ENCODE measurements around the gene FAM83G.
"Not testable (repeated sequence)": the region's sequence is repeated elsewhere in the genome, so short reads cannot be mapped to it uniquely, and the experiment has no call there.

FAM83G gene

DNA sequence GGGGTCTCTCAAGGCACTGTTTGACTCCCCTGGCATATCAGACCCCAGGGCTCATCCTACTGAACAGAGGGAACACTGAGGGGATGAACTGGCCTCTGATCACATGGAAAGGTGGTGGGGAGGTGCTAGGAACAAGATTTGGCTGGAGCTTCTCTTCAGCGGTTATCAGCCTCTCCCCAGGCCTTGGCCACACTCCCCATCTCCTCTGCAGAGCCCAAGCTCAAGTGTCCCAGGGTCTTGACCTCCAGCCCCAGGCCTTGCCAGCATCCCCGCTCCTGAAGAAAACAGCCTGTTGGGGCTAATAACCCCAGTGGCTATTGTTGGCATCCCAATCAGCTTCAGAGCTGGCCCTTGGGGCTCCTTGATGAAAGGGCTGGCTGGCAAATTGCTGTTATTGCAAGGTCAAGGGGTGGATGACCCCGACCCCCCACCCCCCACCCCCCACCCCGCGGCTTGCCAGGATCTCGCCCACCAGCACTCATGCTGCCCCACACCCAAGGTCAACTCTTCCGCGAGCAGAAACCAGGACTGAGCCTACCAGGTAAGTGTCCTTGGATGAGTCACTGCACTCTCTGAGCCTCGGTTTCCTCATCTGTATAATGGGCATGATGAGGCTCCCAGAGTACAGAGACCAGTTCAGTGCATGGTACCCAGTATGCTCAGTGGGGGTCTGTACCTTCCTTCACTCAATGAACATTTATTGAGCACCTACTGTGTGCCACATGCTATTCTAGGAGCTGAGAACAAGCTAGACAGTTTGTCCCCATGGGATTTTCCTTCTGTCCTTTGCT lies 18.8 kb upstream of the FAM83G start:
- DNase-seq: no peak

DNA sequence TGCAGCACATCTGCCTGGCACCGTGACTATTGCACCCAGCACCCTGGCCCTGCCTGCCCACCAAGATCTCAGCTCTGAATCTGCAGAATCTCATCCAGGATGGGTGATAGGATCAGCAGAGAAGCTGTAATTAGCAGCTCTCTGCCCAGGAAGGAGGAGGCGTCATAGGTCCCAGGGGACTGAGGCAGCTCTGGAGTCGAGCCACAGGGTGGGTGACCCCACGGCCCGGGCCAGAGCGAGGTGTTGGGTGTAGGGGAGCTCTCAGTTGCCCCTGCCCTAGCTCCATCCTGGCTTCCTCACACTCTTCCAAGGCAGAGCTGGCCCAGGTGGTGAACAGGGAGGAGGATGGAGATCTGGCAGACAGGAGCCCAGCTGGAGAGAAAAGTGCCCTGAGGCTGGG lies 18.2 kb upstream of the FAM83G start:
- no peak for DNase-seq

DNA sequence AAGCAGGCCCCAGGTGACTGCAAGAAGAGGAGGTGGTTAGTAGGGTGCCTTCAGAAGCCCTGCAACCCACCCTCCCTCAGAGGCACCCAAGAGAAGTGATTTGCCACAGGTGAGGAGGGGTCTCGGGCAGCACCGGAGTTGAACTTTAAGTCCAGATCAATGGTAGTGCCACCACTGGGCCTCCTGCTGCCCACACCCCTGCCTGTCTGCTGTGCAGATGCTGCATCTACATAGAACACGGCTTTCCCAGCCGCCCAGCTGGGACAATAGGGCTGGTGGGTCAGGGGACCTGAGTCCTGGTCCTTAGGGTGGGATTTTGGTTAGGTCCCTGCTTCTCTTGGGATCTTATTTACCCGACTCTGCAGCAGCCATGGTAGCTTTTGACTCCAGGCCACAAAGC lies 17.6 kb upstream of the FAM83G start:
- no peak for DNase-seq

DNA sequence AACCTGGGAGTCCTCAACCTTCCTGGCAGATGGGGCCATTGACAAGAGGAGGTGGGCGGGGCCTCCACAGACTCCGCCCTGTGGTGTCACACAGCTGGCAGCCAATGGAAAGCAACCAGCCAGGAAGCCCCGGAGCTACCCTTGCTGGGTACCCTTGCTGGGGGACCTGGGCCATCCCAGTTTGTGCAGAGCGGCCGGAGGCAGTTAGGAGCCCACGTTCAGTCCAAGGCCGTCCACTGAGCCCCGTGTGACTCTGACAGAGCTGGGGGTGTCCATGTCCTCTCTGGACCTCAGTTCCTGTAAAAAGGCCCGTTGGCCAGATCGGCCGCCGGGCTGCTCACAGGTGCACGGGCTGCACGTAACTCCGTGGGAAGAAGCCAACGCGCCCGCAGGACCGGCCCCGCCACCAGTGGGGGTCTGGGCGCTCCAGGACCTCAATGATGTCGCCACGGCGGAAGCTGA lies 17.1 kb upstream of the FAM83G start:
- DNase-seq: no peak

DNA sequence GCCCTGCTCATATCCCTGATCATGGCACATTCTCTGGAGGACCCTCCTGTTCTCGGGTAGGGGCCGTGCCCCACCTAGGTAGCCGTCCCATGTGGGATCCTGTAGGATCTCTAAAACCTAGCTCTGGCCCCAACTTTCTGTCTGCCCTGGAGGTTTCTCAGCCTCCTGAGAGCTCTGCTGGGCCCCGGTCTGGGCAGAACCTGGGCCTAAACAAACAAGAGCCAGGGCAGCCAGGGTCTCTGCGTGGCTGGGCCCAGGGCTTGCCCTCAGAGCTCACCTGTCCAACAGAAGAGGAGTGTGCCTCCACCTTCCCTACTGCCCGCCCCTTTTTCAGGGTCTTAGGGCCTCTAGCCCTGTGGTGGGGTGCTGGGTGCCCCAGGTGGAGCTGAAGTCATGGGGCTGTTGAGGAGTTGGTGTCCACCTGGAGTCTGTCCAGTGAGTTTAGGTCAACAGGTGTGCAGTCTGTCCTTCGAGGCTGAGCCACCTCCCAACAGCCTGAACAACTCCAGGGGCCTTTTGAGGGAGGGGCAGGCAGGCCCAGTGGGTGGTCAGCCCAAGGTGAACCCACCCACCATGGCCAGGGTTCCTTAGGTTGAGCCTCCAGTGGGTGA lies 16.6 kb upstream of the FAM83G start:
- DNase-seq: not testable (repeated sequence)

DNA sequence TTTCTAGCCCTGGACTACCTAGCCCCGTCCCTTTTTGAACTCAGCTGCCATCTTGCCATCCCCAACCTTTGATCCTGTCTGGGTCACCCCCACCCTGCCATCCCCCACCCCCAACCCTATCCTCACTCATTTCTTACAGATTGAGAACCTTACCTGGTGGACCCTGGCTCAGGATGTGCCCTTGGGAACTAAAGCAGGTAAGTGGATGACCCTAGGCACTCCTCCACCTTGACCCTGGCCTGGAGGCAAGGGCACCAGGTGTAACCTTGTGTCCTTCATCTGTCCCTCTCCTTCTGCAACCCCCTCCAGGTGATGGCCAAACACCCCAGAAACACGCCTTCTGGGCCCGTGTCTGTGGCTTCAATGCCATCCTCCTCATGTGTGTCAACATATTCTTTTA lies 15.5 kb upstream of the FAM83G start:
- DNase-seq: no peak

DNA sequence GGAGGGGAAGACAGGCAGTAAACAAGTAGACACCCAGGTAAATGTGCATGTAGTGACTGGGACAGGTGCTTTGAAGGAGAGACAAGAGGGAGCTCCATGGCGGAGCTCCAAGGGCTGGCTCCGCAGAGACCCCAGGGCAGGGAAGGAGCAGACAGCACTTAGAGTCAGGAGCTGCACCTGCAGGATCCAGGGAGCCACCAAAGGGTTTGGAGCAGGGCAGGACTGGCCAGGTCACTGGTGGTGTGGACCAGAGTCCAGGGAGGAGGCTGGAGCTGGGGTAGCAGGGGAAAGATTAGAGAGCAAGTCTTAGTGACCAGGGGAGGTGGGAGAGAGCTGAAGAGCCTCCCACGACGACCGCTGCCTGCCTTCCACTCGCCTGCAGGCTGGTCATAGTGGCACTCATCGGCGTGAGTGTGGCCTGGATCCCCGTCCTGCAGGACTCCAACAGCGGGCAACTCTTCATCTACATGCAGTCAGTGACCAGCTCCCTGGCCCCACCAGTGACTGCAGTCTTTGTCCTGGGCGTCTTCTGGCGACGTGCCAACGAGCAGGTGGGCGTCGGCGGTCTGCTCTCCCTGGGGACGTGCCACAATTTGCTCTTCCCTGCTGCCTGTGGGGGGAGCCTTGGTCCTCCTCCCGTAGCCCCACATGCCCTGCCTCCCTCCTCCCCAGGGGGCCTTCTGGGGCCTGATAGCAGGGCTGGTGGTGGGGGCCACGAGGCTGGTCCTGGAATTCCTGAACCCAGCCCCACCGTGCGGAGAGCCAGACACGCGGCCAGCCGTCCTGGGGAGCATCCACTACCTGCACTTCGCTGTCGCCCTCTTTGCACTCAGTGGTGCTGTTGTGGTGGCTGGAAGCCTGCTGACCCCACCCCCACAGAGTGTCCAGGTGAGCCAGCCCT lies 14.7 kb upstream of the FAM83G start:
- DNase-seq: no peak

DNA sequence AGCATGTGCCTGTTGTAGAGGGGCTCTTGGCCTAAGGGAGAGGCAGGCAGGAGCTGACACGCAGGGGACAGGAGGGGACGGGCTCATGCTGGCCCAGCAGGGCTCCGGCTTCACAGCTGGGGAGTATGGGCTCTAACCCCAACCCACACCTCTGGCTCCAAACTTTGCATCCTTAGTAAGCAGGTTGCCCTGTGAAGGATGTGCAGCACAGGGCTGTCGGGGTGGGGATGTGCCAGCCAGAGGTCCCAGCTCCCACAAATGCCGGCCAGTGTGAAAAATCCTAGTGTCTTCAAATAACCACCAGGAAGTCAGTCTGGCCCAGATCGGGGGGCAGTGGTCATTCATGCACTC lies 14.0 kb upstream of the FAM83G start:
- no peak for DNase-seq

DNA sequence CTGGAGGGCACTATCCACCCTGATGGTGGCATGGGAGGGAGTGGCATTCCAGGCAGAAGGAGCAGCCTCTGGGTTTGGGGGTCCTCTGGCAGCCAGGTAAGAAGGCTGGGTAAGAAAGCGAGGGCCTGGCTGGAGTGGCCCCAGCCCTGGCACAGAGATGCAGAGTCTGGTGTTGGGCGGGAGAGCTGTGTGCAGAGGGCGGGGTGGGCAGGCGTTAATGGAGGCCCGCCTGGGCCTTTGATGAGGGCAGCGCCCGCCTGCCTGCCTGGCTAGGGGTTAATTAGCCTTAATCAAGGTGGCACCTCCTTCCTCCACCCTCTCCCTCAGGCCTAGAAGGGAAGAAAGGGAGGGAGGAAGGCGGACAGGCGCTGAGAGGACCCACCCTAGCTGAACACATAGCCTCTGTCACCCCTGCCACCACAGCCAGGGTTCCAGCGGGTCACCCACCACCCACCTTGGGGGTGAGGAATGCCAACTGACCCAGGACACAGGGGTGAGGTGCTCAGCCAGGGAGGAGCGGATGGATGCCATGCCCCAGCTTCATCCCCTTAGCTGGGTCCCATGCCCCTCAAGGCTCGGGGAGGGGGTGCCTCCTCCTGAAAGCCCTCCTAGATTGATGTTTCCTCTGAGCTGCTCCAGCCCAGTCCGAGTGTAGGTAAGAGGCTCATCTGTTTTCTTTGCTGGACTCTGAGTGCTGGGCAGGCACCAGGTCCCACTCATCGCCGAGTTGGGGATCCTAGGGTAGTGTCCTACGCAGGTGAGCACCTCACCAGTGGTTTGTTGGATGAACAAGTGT lies 13.4 kb upstream of the FAM83G start:
- no peak for DNase-seq

DNA sequence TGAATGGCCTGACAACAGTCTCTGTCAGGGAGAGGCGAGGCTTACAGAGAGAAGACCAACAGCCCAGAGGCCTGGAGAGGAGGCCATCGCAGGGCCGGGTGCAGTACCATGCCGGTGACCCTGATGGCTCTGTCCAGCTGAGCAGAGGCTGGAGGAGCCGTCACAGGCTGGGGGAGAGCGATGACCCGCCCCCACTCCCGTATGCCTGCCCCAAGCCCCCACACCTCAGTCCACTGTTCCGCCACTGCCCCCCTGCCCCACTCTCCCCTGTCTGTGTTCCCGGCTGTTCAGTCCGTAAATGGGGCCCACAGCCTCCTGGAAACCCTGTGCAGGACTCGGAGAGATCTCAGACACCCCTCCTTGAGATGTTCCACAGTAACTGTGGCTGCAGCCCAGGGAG lies 12.8 kb upstream of the FAM83G start:
- no peak for DNase-seq

DNA sequence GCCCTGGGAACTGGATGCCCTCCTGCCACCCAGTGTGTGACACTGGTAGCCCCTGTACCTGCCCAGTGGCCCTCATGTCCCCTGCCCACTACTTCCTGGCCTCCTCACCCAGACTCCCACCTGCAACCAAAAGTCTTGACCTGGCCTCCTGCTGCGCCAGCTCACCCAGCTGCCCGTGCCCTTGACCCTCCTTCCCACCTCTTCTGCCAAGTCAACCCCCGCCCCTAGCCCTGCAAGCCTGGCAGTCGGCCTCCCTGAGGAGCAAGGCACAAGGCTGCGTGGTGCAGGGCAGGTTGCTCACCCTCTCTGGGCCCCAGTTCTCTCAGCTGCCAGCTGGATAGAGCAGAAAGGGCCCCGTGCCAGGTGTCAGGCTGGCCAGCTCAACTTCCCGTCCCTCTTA lies 12.3 kb upstream of the FAM83G start:
- DNase-seq: no peak

DNA sequence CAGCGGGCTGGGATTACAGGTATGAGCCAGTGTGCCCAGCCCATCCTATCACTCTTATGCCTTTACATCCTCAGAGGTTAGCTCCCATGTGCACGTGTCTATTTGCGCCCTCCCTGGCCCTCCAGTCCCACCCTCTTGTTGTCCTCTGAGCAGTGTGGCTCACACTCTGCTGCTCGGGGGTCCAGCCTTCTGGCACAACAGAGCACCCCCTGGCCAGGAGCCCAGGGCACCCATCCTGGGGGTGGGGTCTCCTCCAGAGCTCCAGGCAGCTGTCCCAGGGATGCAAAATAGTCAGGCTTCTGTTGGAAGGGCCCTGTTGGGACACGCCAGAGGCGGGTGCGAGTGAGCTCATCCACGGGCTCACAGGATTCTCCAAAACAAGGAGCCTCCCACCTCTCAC lies 11.7 kb upstream of the FAM83G start:
- no peak for DNase-seq

DNA sequence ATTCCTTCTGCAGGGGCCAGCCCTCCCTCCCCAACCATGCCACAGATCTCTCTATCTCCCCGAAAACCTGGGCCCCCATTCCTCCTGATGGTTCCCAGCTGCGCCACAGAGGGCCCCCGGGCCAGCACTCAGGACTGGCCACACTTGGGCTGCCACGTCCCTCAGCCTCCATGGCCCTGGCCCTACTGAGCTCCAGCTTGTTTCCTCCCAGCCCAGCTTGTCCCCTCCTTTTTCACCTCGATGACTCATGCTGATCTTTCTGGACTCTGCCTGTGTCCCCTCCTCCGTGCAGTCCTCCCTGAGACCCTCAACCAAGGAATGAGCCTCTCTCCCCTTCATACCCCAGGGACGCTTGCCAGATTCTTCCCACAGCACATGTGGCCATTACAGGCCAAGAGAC lies 10.9 kb upstream of the FAM83G start:
- no peak for DNase-seq

DNA sequence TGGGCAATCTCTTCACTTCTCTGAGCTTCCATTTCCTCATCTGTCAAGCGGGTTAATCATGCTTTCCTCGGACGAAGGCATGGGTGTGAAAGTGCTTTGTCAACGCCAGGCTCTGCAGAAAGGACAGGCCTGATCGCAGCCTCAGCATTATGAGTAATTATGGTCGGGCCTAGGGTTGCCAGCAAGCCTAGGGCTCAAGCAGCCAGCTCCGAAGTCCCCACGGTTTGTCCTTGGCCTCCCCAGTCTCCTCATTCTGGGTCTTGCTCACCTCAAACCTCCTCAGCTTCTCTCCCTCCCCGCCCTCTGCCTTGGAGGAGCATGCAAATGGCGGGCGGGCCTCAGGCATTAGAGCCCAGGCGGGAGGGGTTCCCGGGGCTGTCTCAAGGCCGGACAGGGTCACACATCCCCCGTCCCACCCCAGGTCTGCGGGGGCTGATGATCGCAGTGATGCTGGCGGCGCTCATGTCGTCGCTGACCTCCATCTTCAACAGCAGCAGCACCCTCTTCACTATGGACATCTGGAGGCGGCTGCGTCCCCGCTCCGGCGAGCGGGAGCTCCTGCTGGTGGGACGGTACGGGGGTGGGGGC lies 10.2 kb upstream of the FAM83G start:
- no peak for DNase-seq

DNA sequence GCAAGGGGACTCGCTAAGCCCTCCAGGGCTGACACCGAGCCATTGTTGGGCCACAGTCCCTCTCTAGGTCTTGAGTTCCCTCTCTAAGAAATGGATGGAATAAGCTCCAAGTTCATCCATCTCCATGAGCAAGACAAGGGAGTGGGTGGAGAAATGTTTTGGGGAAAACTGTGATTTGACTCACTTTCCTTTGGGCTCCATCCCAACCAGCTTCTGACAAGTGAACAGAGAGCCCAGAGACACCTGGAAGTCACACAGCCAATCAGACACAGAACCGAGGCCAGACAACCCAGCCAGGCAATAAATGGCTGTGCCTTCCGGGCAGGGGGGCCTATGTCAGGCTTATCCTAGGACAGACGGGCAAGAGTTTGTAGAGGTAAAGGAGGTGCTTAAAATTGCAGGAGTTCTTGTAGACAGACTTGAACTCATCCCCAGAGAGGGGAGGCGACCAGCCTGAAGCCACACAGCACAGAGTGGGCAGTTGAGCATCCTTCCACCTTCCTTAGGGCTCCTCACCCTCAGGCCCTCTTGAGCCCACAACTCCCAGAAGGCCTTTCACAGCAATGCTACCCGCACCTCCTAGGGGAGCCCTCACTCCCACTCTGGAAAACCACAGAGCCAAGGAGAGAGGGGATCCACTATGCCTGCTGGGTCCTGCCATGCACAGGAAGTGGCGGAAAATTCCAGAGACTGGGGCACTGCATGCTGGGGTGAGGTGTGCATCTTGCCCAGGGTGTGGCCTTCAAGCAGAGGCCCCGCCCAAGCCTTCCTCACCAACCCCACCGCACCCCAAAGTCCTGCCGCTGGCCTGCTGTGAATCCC lies 9.5 kb upstream of the FAM83G start:
- DNase-seq: no peak

DNA sequence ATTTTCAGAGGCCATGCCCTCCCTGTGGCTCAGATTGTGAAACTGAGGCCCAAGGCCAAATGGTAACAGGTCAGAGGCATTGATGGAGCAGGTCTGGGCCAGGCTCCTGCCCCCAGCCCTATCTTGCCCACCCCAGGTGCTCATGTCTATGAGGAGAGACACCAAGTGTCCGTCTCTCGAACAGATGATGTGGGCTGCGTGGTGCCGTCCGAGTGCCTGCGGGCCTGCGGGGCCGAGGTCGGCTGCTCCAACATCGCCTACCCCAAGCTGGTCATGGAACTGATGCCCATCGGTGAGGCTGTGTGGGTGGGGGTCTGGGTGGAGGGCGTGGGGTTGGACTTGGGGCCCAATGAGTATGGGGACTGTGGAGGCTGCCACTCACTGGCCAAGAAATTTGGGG lies 8.7 kb upstream of the FAM83G start:
- no peak for DNase-seq

DNA sequence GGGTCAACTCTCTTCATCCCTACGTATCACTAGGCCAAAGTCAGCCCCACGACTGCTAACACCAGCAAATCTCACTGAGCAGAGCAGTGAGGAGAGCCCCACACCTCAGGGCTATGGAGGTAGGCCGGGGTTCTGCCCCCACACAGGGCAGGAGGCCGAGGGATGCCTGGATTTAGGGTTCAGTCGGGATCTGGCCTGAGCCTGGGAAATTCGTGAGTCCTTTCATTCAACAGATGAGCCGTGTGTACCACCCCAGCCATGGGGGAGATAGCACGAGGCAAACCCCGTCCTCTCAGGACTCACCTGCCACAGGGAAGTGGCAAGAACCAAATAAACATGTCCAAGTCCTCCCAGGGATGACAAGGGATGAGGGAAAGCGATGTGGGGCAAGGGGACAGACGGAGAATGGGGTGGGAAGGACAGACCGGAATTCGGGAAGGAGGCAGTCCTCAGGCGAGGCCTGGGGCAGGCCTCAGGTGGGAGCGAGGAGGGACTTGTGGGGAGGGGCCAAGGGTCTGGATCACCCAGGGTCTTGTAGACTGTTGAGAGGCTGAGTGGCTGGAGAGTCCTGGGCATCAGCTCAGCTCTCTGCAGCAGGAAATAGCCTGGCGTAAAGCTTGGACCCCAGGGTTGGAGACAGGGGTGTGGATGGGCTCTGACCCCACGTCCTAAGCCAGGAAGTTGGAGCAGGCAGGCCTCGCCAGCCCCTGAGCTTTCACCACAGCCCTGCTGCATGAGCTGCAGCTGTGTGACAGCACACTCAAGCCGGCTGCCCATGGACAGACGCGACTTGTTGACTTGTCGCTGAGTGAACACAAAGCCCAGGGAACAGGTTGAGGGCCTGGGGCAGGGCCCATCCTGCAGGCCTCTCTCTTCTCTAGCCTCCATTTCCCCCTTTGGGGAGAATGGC lies 7.9 kb upstream of the FAM83G start:
- DNase-seq: no peak

DNA sequence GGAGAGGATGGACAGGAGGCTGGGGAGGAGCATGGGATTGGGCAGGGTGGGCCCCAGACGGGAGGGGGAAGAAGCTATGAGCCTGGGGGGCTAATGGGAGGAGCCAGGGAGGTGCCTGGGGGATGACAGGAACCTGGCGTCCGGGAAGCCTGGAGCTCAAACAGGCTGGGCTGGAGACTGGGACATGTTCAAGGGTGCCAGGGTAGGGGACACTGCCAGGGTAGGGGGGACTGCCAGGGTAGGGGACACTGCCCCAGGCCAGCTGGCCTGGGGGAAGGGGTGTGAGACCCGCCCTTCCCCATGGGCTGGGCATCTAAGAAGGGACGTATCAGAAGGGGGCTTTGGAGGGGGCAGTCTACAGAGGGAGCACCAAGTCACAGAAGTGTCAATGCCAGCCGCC lies 7.0 kb upstream of the FAM83G start:
- DNase-seq: no peak

DNA sequence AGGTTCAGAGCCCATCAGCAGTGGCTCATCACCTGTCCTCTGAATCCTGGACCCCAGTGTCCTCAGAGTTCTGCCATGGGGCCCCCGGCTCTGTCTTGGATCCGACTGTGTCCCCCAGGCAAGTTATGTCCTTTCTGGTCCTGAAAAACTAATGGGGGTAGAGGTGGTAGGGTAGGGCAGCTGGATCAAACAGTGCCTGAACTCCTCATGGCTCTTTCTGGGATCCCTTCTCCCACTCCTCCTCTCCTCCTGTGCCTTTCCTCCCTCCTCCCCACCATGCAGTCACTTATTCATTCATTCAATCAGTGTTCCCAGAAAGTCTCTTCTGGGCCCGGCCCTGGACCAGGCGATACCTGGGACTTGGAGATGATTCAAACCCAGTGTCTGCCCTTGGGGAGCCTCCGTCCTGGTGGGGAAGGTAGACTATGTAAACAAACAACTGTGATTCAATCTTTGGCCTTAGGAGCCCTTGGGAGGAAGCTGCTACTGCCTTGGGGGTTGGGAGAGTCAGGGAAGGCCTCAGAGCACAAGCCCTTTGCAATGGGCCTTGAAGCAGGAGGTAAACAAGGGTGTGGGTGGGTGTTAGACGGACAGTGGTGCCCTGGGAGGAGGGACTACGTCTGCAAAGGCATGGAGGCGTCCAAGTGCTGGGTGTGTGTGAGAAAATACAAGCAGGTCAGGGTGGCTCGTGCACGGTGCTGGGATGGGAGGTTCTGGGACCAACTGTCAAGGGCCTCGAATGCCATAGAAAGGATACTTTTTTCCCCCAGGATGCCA lies 6.4 kb upstream of the FAM83G start:
- no peak for DNase-seq

Measured in right kidney (tissue), 1 donor.